H9 (cell line): ENCODE data around the gene CHCHD4. TPM values are rescaled to one million over a fixed set of nuclear protein-coding genes. Genes with fewer than 3 reads are reported as not detected.

Experiments used
- DNase-seq: peaks from one replicate; pipeline ENCODE4 v3.0.0-alpha.2; 2017
- H2AFZ ChIP-seq: one replicate; pipeline ENCODE4 v1.6.1; 2013; ENCODE audit warnings: mild to moderate bottlenecking, low read length, control low read depth, moderate library complexity
- H2AK5ac ChIP-seq: 2 replicates; pipeline ENCODE4 v1.6.1; 2013; ENCODE audit warnings: low read length, control low read depth, mixed read lengths; ENCODE audit not compliant: insufficient read length
- H2BK120ac ChIP-seq: one replicate; pipeline ENCODE4 v1.6.1; 2013; ENCODE audit warnings: low read depth, mild to moderate bottlenecking, low read length, control low read depth, inconsistent platforms; ENCODE audit not compliant: poor library complexity, severe bottlenecking
- H2BK12ac ChIP-seq: 2 replicates; pipeline ENCODE4 v1.6.1; 2013; ENCODE audit warnings: low read length, control low read depth, mixed read lengths, low read depth; ENCODE audit not compliant: insufficient read length
- H2BK15ac ChIP-seq: 2 replicates; pipeline ENCODE4 v1.6.1; 2013; ENCODE audit warnings: low read depth, low read length, control low read depth
- H2BK20ac ChIP-seq: one replicate; pipeline ENCODE4 v1.6.1; 2013; ENCODE audit warnings: low read depth, mild to moderate bottlenecking, low read length, control low read depth, inconsistent platforms; ENCODE audit not compliant: poor library complexity, severe bottlenecking
- H2BK5ac ChIP-seq: 2 replicates; pipeline ENCODE4 v1.6.1; 2013; ENCODE audit warnings: low read length, control low read depth, mixed read lengths; ENCODE audit not compliant: insufficient read length
- H3K14ac ChIP-seq: 2 replicates; pipeline ENCODE4 v1.6.1; 2013; ENCODE audit warnings: low read length, control low read depth; ENCODE audit not compliant: insufficient read depth
- H3K18ac ChIP-seq: 2 replicates; pipeline ENCODE4 v1.6.1; 2013; ENCODE audit warnings: low read depth, mild to moderate bottlenecking, mixed read lengths, low read length, control low read depth; ENCODE audit not compliant: insufficient read length
- H3K23ac ChIP-seq: 2 replicates; pipeline ENCODE4 v1.6.1; 2013; ENCODE audit warnings: low read length, control low read depth, mixed read lengths, low read depth; ENCODE audit not compliant: insufficient read length
- H3K23me2 ChIP-seq: 2 replicates; pipeline ENCODE4 v1.6.1; 2013; ENCODE audit warnings: low read depth, mild to moderate bottlenecking, mixed read lengths, low read length, control low read depth; ENCODE audit not compliant: insufficient read length, poor library complexity, severe bottlenecking
- H3K27ac ChIP-seq: 2 replicates; pipeline ENCODE4 v1.5.1; 2013; ENCODE audit warnings: low read length, control low read depth, mixed read lengths, low read depth; ENCODE audit not compliant: insufficient read length
- H3K27me3 ChIP-seq: 2 replicates; pipeline ENCODE4 v1.6.1; 2013; ENCODE audit warnings: low read length, control low read depth, inconsistent platforms; ENCODE audit not compliant: insufficient read depth
- H3K4ac ChIP-seq: 2 replicates; pipeline ENCODE4 v1.6.1; 2013; ENCODE audit warnings: low read depth, mild to moderate bottlenecking, control low read depth, inconsistent platforms, low read length, moderate library complexity
- H3K4me1 ChIP-seq: 2 replicates; pipeline ENCODE4 v1.6.1; 2013; ENCODE audit warnings: low read length, control low read depth, inconsistent platforms; ENCODE audit not compliant: insufficient read depth
- H3K4me2 ChIP-seq: 2 replicates; pipeline ENCODE4 v1.6.1; 2013; ENCODE audit warnings: low read length, control low read depth, mixed read lengths; ENCODE audit not compliant: insufficient read length, insufficient read depth
- H3K56ac ChIP-seq: 2 replicates; pipeline ENCODE4 v1.6.1; 2013; ENCODE audit warnings: low read depth, mild to moderate bottlenecking, mixed read lengths, low read length, control low read depth; ENCODE audit not compliant: insufficient read length
- H3K79me1 ChIP-seq: 2 replicates; pipeline ENCODE4 v1.6.1; 2013; ENCODE audit warnings: low read depth, mild to moderate bottlenecking, moderate library complexity, low read length, control low read depth, inconsistent platforms; ENCODE audit not compliant: insufficient read depth, poor library complexity, severe bottlenecking
- H3K79me2 ChIP-seq: 2 replicates; pipeline ENCODE4 v1.6.1; 2013; ENCODE audit warnings: low read length, control low read depth, inconsistent platforms; ENCODE audit not compliant: insufficient read depth
- H3K9ac ChIP-seq: 2 replicates; pipeline ENCODE4 v1.6.1; 2013; ENCODE audit warnings: low read length, control low read depth, mixed read lengths; ENCODE audit not compliant: insufficient read length; ENCODE audit errors: extremely low read depth
- H3K9me3 ChIP-seq: one replicate; pipeline ENCODE4 v1.6.1; 2013; ENCODE audit warnings: low read depth, low read length, inconsistent platforms; ENCODE audit not compliant: control insufficient read depth
- H3T11ph ChIP-seq: one replicate; pipeline ENCODE4 v1.6.1; 2013; ENCODE audit warnings: mild to moderate bottlenecking, low read length, control low read depth, inconsistent platforms
- H4K20me1 ChIP-seq: one replicate; pipeline ENCODE4 v1.6.1; 2013; ENCODE audit not compliant: control insufficient read depth, insufficient read length, insufficient read depth
- H4K5ac ChIP-seq: 2 replicates; pipeline ENCODE4 v1.6.1; 2013; ENCODE audit warnings: low read depth, mild to moderate bottlenecking, mixed read lengths, low read length, control low read depth; ENCODE audit not compliant: insufficient read length
- H4K8ac ChIP-seq: replicated peaks from 2 replicates; pipeline ENCODE4 v1.6.1; 2013; ENCODE audit warnings: low read length, control low read depth, mixed read lengths, low read depth; ENCODE audit not compliant: insufficient read length
- H4K91ac ChIP-seq: 2 replicates; pipeline ENCODE4 v1.6.1; 2013; ENCODE audit warnings: low read depth, mild to moderate bottlenecking, moderate library complexity, mixed read lengths, low read length, control low read depth; ENCODE audit not compliant: insufficient read length
- H3K27ac Mint-ChIP-seq, 3 experiments: 2 replicates in 2 of 3; 3 replicates in 1 of 3; pipeline ENCODE4 v1.8.0; 2020 to 2021; ENCODE audit warnings: mixed read lengths in 3 of 3, mild to moderate bottlenecking in 1 of 3, moderate library complexity in 1 of 3
- H3K27me3 Mint-ChIP-seq: 2 replicates; pipeline ENCODE4 v1.8.0; 2021; ENCODE audit warnings: low read depth, mild to moderate bottlenecking, moderate library complexity, mixed read lengths
- H3K36me3 Mint-ChIP-seq, 3 experiments: 2 replicates in 2 of 3; 3 replicates in 1 of 3; pipeline ENCODE4 v1.8.0; 2020 to 2021; ENCODE audit warnings: low read depth in 3 of 3, mixed read lengths in 3 of 3; ENCODE audit not compliant: insufficient read depth in 1 of 3
- H3K4me1 Mint-ChIP-seq, 2 experiments: 2 replicates each; pipeline ENCODE4 v1.8.0; 2020; ENCODE audit warnings: mixed read lengths in 2 of 2
- H3K4me3 Mint-ChIP-seq, 2 experiments: 2 replicates in 1 of 2; 3 replicates in 1 of 2; pipeline ENCODE4 v1.8.0; 2020 to 2021; ENCODE audit warnings: mild to moderate bottlenecking in 2 of 2, mixed read lengths in 2 of 2, moderate library complexity in 1 of 2
- H3K9me3 Mint-ChIP-seq, 2 experiments: 2 replicates in 1 of 2; 3 replicates in 1 of 2; pipeline ENCODE4 v1.8.0; 2020; ENCODE audit warnings: mild to moderate bottlenecking in 2 of 2, mixed read lengths in 2 of 2, moderate library complexity in 1 of 2
- CTCF ChIP-seq: fragments of 200-600 bp; sonication (generic); conservative IDR thresholded peaks from 3 replicates; pipeline ENCODE4 v1.8.0; 2021; ENCODE audit warnings: antibody characterized with exemption, mild to moderate bottlenecking
- WGBS: extraction: QIAGEN DNeasy Blood & Tissue Kit; methylation state at CpG from one replicate; pipeline ENCODE4 v1.1.7; 2013; ENCODE audit warnings: missing lambda C conversion rate, low lambda C conversion rate, mixed read lengths; ENCODE audit not compliant: insufficient read length; ENCODE audit errors: extremely low coverage; 5-methylcytosine and 5-hydroxymethylcytosine counted together
- total RNA-seq: library from RNA; stranded (reverse); gene quantifications from 2 replicates; pipeline ENCODE4 v1.2.1, GENCODE V29; 2021

Gene CHCHD4
- total RNA-seq, 1 experiment from 2014 or later: 13.7 TPM

GRCh38 chr3:14119651-14120050 lies 5.0 kb downstream of the CHCHD4 start:
- H3K27ac Mint-ChIP-seq: no peak overlapping the region
- Histone ChIP-seq H3K9ac (no peak overlapping the region), H3K23me2 (peaks cover 7% of the 10 kb centered on the region), H2BK15ac (no peak overlapping the region), H2BK5ac (no peak overlapping the region), H4K91ac (no peak overlapping the region), H2AK5ac (no peak overlapping the region), H3K27ac (no peak overlapping the region), H2BK120ac (no peak overlapping the region), H3K23ac (no peak overlapping the region), H3K27me3 (no peaks in the 10 kb centered on the region), H3K4me2 (no peak overlapping the region), H3T11ph (no peak overlapping the region), H3K79me1 (no peaks in the 10 kb centered on the region), H3K4me1 (no peaks in the 10 kb centered on the region), H3K79me2 (no peaks in the 10 kb centered on the region; the same call in 1 of the 2 replicates), H3K14ac (no peak overlapping the region), H3K56ac (no peak overlapping the region), H2BK12ac (no peak overlapping the region), H3K9me3 (no peaks in the 10 kb centered on the region), H2AFZ (no peak overlapping the region), H4K5ac (no peak overlapping the region), H4K20me1 (no peaks in the 10 kb centered on the region), H3K4ac (no peak overlapping the region), H4K8ac (no peak overlapping the region), H2BK20ac (no peak overlapping the region), H3K18ac (no peak overlapping the region)
- peaks cover 28 to 37% (median 35%) of the 10 kb centered on the region in 3 experiments for H3K36me3 Mint-ChIP-seq
- H3K9me3 Mint-ChIP-seq: peaks cover 0 to 8% of the 10 kb centered on the region in 2 experiments; a peak in 4 of 5 replicates
- TF ChIP-seq CTCF: no peak
- peaks cover 3% of the 10 kb centered on the region; the same call in 1 of the 2 replicates for H3K27me3 Mint-ChIP-seq
- peaks cover 32 to 44% of the 10 kb centered on the region in 2 experiments for H3K4me1 Mint-ChIP-seq
- DNase-seq: no peak
- no peak overlapping the region for H3K4me3 Mint-ChIP-seq
- WGBS: no CpG with 5 or more reads among the region's 2 CpGs
